B cell (primary cell): ENCODE data around the gene FOXD1. TPM values are rescaled to one million over a fixed set of nuclear protein-coding genes. Genes with fewer than 3 reads are reported as not detected.

Source experiments
- ATAC-seq: fragments of 200-7000 bp; cut with Tn5 transposase; one replicate; pipeline ENCODE4 v1.10.0; 2021; ENCODE audit warnings: low read depth, mild to moderate bottlenecking, moderate number of reproducible peaks, moderate library complexity
- CTCF ChIA-PET: fragments of 350-600 bp; sonication (Branson Sonifier 250); formaldehyde crosslinking; loops from one replicate; lab custom pipeline; 2021; ENCODE audit warnings: antibody characterized with exemption, inconsistent platforms; lab: Charles Lee
- POLR2A ChIA-PET: fragments of 350-600 bp; sonication (Branson Sonifier 250); formaldehyde crosslinking; loops from one replicate; lab custom pipeline; 2021; ENCODE audit warnings: antibody characterized with exemption; lab: Charles Lee
- DNase-seq: peaks from one replicate; pipeline ENCODE4 v3.0.0; 2013
- H2AFZ ChIP-seq: 2 replicates; pipeline ENCODE4 v1.6.1; 2012; ENCODE audit warnings: mild to moderate bottlenecking, low read depth, low read length; ENCODE audit not compliant: insufficient read depth, poor library complexity, severe bottlenecking
- H3K27ac ChIP-seq, 2 donors: 1 replicate in 1 of 2; 2 replicates in 1 of 2; pipeline ENCODE4 v1.5.1; 2012 to 2013; ENCODE audit warnings: low read length in 2 of 2, mild to moderate bottlenecking in 2 of 2, moderate library complexity in 1 of 2
- H3K27me3 ChIP-seq, 4 experiments: fragments of 200-600 bp in 1 of 4; sonication (generic) in 1 of 4; replicated peaks in 1 of 4; 1 replicate in 2 of 4; 2 replicates in 2 of 4; pipeline versions ENCODE4 v1.6.1 to v1.7.0; 2013 to 2016; ENCODE audit warnings: low read length in 3 of 4, mild to moderate bottlenecking in 2 of 4, mixed read lengths in 1 of 4, moderate library complexity in 1 of 4; ENCODE audit not compliant: insufficient read depth in 4 of 4, control insufficient read depth in 3 of 4; ENCODE audit errors: control extremely low read depth in 1 of 4
- H3K36me3 ChIP-seq, 2 experiments: replicated peaks in 1 of 2; 1 replicate in 1 of 2; 2 replicates in 1 of 2; pipeline versions ENCODE4 v1.6.1 to v1.7.1; 2013; ENCODE audit warnings: low read length in 1 of 2; ENCODE audit not compliant: insufficient read depth in 2 of 2, control insufficient read depth in 1 of 2; ENCODE audit errors: control extremely low read depth in 1 of 2, extremely low read depth in 1 of 2
- H3K4me1 ChIP-seq, 2 donors: fragments of 200-600 bp in 1 of 2; sonication (generic) in 1 of 2; 1 replicate in 1 of 2; 2 replicates in 1 of 2; pipeline versions ENCODE4 v1.5.1 to v1.6.1; 2013 to 2017; ENCODE audit warnings: low read length in 2 of 2; ENCODE audit not compliant: control insufficient read depth in 2 of 2, insufficient read depth in 2 of 2
- H3K4me2 ChIP-seq: replicated peaks from 2 replicates; pipeline ENCODE3; 2012; ENCODE audit warnings: mild to moderate bottlenecking, low read depth, low read length; ENCODE audit not compliant: poor library complexity, severe bottlenecking
- H3K4me3 ChIP-seq, 5 experiments: fragments of 200-600 bp in 1 of 5; sonication (generic) in 1 of 5; 1 replicate in 3 of 5; 2 replicates in 2 of 5; pipeline versions ENCODE4 v1.5.1 to v1.7.0; 2011 to 2016; ENCODE audit warnings: low read length in 4 of 5, mild to moderate bottlenecking in 4 of 5, low read depth in 2 of 5, control low read depth in 1 of 5, moderate library complexity in 1 of 5; ENCODE audit not compliant: insufficient read depth in 1 of 5; ENCODE audit errors: control extremely low read depth in 1 of 5, extremely low read depth in 1 of 5
- H3K79me2 ChIP-seq: fragments of 200-600 bp; sonication (generic); one replicate; pipeline ENCODE4 v1.6.0; 2016; ENCODE audit warnings: low read length; ENCODE audit not compliant: control insufficient read depth, insufficient read depth
- H3K9ac ChIP-seq: fragments of 200-600 bp; sonication (generic); 2 replicates; pipeline ENCODE4 v1.6.1; 2017; ENCODE audit warnings: mild to moderate bottlenecking, low read length, moderate library complexity
- H3K9me3 ChIP-seq, 3 donors: one replicate each; pipeline versions ENCODE4 v1.6.1 to v1.7.1; 2013; ENCODE audit warnings: low read length in 2 of 3; ENCODE audit not compliant: control insufficient read depth in 2 of 3, insufficient read depth in 1 of 3; ENCODE audit errors: control extremely low read depth in 1 of 3
- H4K20me1 ChIP-seq: 2 replicates; pipeline ENCODE4 v1.6.0; 2012; ENCODE audit warnings: mild to moderate bottlenecking, low read length; ENCODE audit not compliant: insufficient read depth, control insufficient read depth, poor library complexity, severe bottlenecking
- H3K27ac Mint-ChIP-seq: one replicate; pipeline ENCODE4 v1.8.0; 2021; ENCODE audit warnings: mixed read lengths
- H3K27me3 Mint-ChIP-seq: one replicate; pipeline ENCODE4 v1.8.0; 2021; ENCODE audit warnings: mixed read lengths
- H3K4me1 Mint-ChIP-seq: one replicate; pipeline ENCODE4 v1.8.0; 2021; ENCODE audit warnings: mixed read lengths
- H3K4me3 Mint-ChIP-seq: one replicate; pipeline ENCODE4 v1.8.0; 2021; ENCODE audit warnings: mixed read lengths
- H3K9me3 Mint-ChIP-seq: one replicate; pipeline ENCODE4 v1.8.0; 2022; ENCODE audit warnings: mixed read lengths; ENCODE audit not compliant: insufficient read depth
- EZH2 ChIP-seq: IDR thresholded peaks from 2 replicates; pipeline ENCODE4 v1.6.1; 2012; ENCODE audit warnings: borderline replicate concordance, low read depth, mild to moderate bottlenecking, moderate library complexity, low read length; ENCODE audit not compliant: insufficient read depth, poor library complexity, severe bottlenecking
- WGBS: methylation state at CpG from one replicate; pipeline ENCODE4 v1.1.5; 2013; ENCODE audit warnings: missing lambda C conversion rate; ENCODE audit not compliant: insufficient coverage; 5-methylcytosine and 5-hydroxymethylcytosine counted together
- intact Hi-C: fragments of 100-400 bp; cut with micrococcal nuclease; formaldehyde crosslinking; loops from one replicate; pipeline ENCODE4 v1.10.0; 2022
- polyA plus RNA-seq: library from polyadenylated mRNA; depleted of rRNA; stranded (reverse); fragments of >200 nt; gene quantifications from 2 replicates; pipeline ENCODE4 v1.2.3, GENCODE V29; 2012
- total RNA-seq, 2 donors: library from RNA; stranded (reverse); fragments of 120-200 nt in 1 of 2; gene quantifications; 1 replicate in 1 of 2; 2 replicates in 1 of 2; pipeline versions ENCODE4 v1.2.3 to v1.2.4, GENCODE V29; 2013 to 2022
- TF ChIP-seq, protein P1 (sequence below): fragments of 200-600 bp; IDR thresholded peaks from one replicate; pipeline ENCODE4 v1.8.0; 2022; ENCODE audit warnings: antibody characterized with exemption, mild to moderate bottlenecking

The FOXD1 gene
- total and polyA plus RNA-seq, 2 donors (not counting 1 experiment from before 2014, with no cell fraction given) = 0.34 to 0.49 TPM

DNA sequence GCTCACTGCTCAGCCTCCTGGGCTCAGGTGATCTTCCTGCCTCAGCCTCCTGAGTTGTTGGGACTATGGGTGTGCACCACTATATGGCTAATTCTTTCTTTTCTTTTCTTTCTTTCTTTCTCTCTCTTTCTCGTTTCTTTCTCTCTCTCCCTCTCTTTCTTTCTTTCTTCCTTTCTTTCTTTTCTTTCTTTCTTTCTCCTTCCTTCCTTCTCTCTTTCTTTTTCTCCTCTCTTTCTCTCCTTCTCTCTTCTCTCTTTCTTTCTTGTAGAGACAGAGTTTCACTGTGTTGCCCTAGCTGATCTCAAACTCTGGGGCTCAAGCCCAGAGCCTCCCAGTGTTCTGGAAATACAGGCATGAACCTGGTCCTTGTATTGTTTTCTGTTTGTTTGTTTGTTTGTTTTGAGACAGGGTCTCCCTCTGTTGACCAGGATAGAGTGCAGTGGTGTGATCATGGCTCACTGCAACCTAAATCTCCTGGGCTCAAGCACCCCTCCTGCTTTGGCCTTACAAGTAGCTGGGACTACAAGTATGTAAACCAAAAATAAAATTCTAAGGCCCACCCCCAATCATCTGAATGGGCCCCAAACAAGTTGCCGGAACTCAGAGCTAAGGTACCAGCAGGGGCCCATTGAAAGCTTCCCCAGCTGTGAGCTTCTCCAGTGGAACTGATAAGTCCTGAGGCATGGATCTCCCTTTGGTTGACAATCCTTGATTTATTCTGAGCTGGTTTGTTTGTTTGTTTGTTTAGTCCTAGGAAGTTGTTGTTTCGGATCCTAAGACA is 37.7 kb upstream of the FOXD1 start:
- 88% methylated on average over 1 of the region's 3 CpGs for WGBS
- Mint-ChIP-seq H3K27ac (no peak overlapping the region), H3K27me3 (peaks cover 59% of the 10 kb centered on the region), H3K9me3 (no peaks in the 10 kb centered on the region), H3K4me3 (no peak overlapping the region), H3K4me1 (no peaks in the 10 kb centered on the region)
- Histone ChIP-seq H3K79me2 (no peaks in the 10 kb centered on the region), H3K36me3 (no peaks in the 10 kb centered on the region), H2AFZ (no peak overlapping the region), H4K20me1 (no peaks in the 10 kb centered on the region), H3K9ac (no peak overlapping the region), H3K4me2 (no peak overlapping the region), H3K27ac (no peak overlapping the region), H3K27me3 (peaks cover 0 to 4% (median 2%) of the 10 kb centered on the region in 4 experiments), H3K4me3 (no peak overlapping the region), H3K9me3 (no peaks in the 10 kb centered on the region), H3K4me1 (no peaks in the 10 kb centered on the region)
- TF ChIP-seq, protein P1, sequence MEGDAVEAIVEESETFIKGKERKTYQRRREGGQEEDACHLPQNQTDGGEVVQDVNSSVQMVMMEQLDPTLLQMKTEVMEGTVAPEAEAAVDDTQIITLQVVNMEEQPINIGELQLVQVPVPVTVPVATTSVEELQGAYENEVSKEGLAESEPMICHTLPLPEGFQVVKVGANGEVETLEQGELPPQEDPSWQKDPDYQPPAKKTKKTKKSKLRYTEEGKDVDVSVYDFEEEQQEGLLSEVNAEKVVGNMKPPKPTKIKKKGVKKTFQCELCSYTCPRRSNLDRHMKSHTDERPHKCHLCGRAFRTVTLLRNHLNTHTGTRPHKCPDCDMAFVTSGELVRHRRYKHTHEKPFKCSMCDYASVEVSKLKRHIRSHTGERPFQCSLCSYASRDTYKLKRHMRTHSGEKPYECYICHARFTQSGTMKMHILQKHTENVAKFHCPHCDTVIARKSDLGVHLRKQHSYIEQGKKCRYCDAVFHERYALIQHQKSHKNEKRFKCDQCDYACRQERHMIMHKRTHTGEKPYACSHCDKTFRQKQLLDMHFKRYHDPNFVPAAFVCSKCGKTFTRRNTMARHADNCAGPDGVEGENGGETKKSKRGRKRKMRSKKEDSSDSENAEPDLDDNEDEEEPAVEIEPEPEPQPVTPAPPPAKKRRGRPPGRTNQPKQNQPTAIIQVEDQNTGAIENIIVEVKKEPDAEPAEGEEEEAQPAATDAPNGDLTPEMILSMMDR = no peak
- no peak for TF ChIP-seq EZH2
- intact Hi-C loops = no loop called here
- ChIA-PET POLR2A (no interaction called here), CTCF (interaction anchor here (0.6 kb wide), 1 partner anchor 53 kb away, joined by 4 read pairs; no protein-coding TSS in a partner anchor)
- DNase-seq (no peak), ATAC-seq (no peak)

- intact Hi-C loops = no loop called here
- Histone ChIP-seq H3K36me3 (no peaks in the 10 kb centered on the region), H3K27ac (no peak overlapping the region), H3K27me3 (peaks cover 0 to 4% (median 2%) of the 10 kb centered on the region in 4 experiments), H4K20me1 (no peaks in the 10 kb centered on the region), H3K9me3 (no peaks in the 10 kb centered on the region), H3K4me3 (no peak overlapping the region), H3K79me2 (no peaks in the 10 kb centered on the region), H3K4me1 (no peaks in the 10 kb centered on the region), H3K4me2 (no peak overlapping the region), H2AFZ (no peak overlapping the region), H3K9ac (no peak overlapping the region)
- H3K4me1 Mint-ChIP-seq = no peaks in the 10 kb centered on the region
- no peak overlapping the region for H3K27ac Mint-ChIP-seq
- no peak for DNase-seq
- ATAC-seq = no peak
- ChIA-PET CTCF (no interaction called here), POLR2A (no interaction called here)
- 100% methylated on average over 1 of the region's 3 CpGs for WGBS
- no peaks in the 10 kb centered on the region for H3K9me3 Mint-ChIP-seq
- peaks cover 53% of the 10 kb centered on the region for H3K27me3 Mint-ChIP-seq
- no peak for TF ChIP-seq EZH2
- TF ChIP-seq, protein P1 = no peak
- H3K4me3 Mint-ChIP-seq = no peak overlapping the region
These were observed 37.1 kb upstream of the FOXD1 start for GRCh38 chr5:73485715-73486114.
